ENCODE results near the gene NDC1.

The NDC1 gene

GRCh38 chr1:53737648-53738204 is 100.4 kb downstream of the NDC1 start:
- peaks cover 29% of the 10 kb centered on the region for H3K4me1 ChIP-seq (ENCODE audit: low read length)
- no peaks in the 10 kb centered on the region for H3K9me3 ChIP-seq (replicated peaks; ENCODE audit: insufficient read depth, low read length)
- no peak overlapping the region for H2AFZ ChIP-seq (ENCODE audit: low read length)
- H3F3A ChIP-seq (ENCODE audit: insufficient read depth, low read length) = peaks cover 26% of the 10 kb centered on the region
- peaks cover 11% of the 10 kb centered on the region for H3K79me2 ChIP-seq (ENCODE audit: low read length)
- H3K4me3 ChIP-seq (ENCODE audit: low read length) = no peak overlapping the region
- no peaks in the 10 kb centered on the region for H4K20me1 ChIP-seq (ENCODE audit: insufficient read depth, low read length)
- H3K27me3 ChIP-seq (replicated peaks; ENCODE audit: insufficient read depth, low read length) = no peaks in the 10 kb centered on the region
- H3K9me2 ChIP-seq (replicated peaks; ENCODE audit: insufficient read depth, low read length) = no peaks in the 10 kb centered on the region
- TF ChIP-seq EZH2phosphoT487 (IDR thresholded peaks at IDR 0.05; ENCODE audit: low read length) (no peak), CTCF (IDR thresholded peaks at IDR 0.05; ENCODE audit: low read length) (no peak), EZH2 (optimal IDR thresholded peaks at IDR 0.05; ENCODE audit: low read depth, low read length) (no peak)
- H3K9ac ChIP-seq (ENCODE audit: low read length) = no peak overlapping the region
- H3K27ac ChIP-seq (ENCODE audit: low read length) = no peak overlapping the region
- no peaks in the 10 kb centered on the region for H3K36me3 ChIP-seq (replicated peaks; ENCODE audit: insufficient read depth, low read length)
- DNase-seq = no peak
- H3K4me2 ChIP-seq (ENCODE audit: low read depth, low read length) = no peak overlapping the region

GRCh38 chr1:53736290-53736689 is 101.8 kb downstream of the NDC1 start:
- Histone ChIP-seq H3K9ac (ENCODE audit: low read length) (peak overlapping the region; percentile 66; the same call in 1 of the 2 replicates), H3K27me3 (replicated peaks; ENCODE audit: insufficient read depth, low read length) (no peaks in the 10 kb centered on the region)

GRCh38 chr1:53735681-53736080 is 102.4 kb downstream of the NDC1 start:
- peaks cover 11% of the 10 kb centered on the region for H3K79me2 ChIP-seq (ENCODE audit: low read length)
- peak; percentile 7 for DNase-seq
- TF ChIP-seq CTCF (IDR thresholded peaks at IDR 0.05; ENCODE audit: low read length) = no peak
- TF ChIP-seq EZH2phosphoT487 (IDR thresholded peaks at IDR 0.05; ENCODE audit: low read length) = no peak
- TF ChIP-seq EZH2 (optimal IDR thresholded peaks at IDR 0.05; ENCODE audit: low read depth, low read length) = no peak
- H3F3A ChIP-seq (ENCODE audit: insufficient read depth, low read length) = peaks cover 26% of the 10 kb centered on the region
- H3K36me3 ChIP-seq (replicated peaks; ENCODE audit: insufficient read depth, low read length) = no peaks in the 10 kb centered on the region
- H3K9ac ChIP-seq (ENCODE audit: low read length) = peak overlapping the region; percentile 66
- peak overlapping the region; percentile 86 for H3K4me2 ChIP-seq (ENCODE audit: low read depth, low read length)
- H3K9me2 ChIP-seq (replicated peaks; ENCODE audit: insufficient read depth, low read length) = no peaks in the 10 kb centered on the region
- H3K9me3 ChIP-seq (replicated peaks; ENCODE audit: insufficient read depth, low read length) = no peaks in the 10 kb centered on the region
- H3K4me1 ChIP-seq (ENCODE audit: low read length) = peaks cover 29% of the 10 kb centered on the region
- peak overlapping the region; percentile 35 for H3K4me3 ChIP-seq (ENCODE audit: low read length)
- peak overlapping the region; percentile 95 for H3K27ac ChIP-seq (ENCODE audit: low read length)
- no peaks in the 10 kb centered on the region for H4K20me1 ChIP-seq (ENCODE audit: insufficient read depth, low read length)
- no peaks in the 10 kb centered on the region for H3K27me3 ChIP-seq (replicated peaks; ENCODE audit: insufficient read depth, low read length)
- peak overlapping the region; percentile 24 for H2AFZ ChIP-seq (ENCODE audit: low read length)

More at GRCh38 chr1:53736290-53736689, 101.8 kb downstream of the NDC1 start:
- Histone ChIP-seq H3K4me1 (ENCODE audit: low read length) (peaks cover 29% of the 10 kb centered on the region), H3K9me2 (replicated peaks; ENCODE audit: insufficient read depth, low read length) (no peaks in the 10 kb centered on the region), H2AFZ (ENCODE audit: low read length) (peak overlapping the region; percentile 24; the same call in 1 of the 2 replicates), H3K4me2 (ENCODE audit: low read depth, low read length) (peak overlapping the region; percentile 86; the same call in 1 of the 2 replicates), H3K27ac (ENCODE audit: low read length) (peak overlapping the region; percentile 95), H4K20me1 (ENCODE audit: insufficient read depth, low read length) (no peaks in the 10 kb centered on the region), H3K9me3 (replicated peaks; ENCODE audit: insufficient read depth, low read length) (no peaks in the 10 kb centered on the region), H3K36me3 (replicated peaks; ENCODE audit: insufficient read depth, low read length) (no peaks in the 10 kb centered on the region), H3K4me3 (ENCODE audit: low read length) (no peak overlapping the region), H3K79me2 (ENCODE audit: low read length) (peaks cover 11% of the 10 kb centered on the region), H3F3A (ENCODE audit: insufficient read depth, low read length) (peaks cover 26% of the 10 kb centered on the region)
- no peak for DNase-seq
- no peak for TF ChIP-seq EZH2 (optimal IDR thresholded peaks at IDR 0.05; ENCODE audit: low read depth, low read length)
- no peak for TF ChIP-seq CTCF (IDR thresholded peaks at IDR 0.05; ENCODE audit: low read length)
- no peak for TF ChIP-seq EZH2phosphoT487 (IDR thresholded peaks at IDR 0.05; ENCODE audit: low read length)
